ENCODE data around the gene ST7.
"Not testable (repeated sequence)": the region's sequence is repeated elsewhere in the genome, so short reads cannot be mapped to it uniquely, and the experiment has no call there.

The ST7 gene

GRCh38 chr7:117011419-117012260, 58.3 kb downstream of the ST7 start:
- DNase-seq = no peak

GRCh38 chr7:117012284-117012683, 59.0 kb downstream of the ST7 start:
- DNase-seq = no peak

DNA sequence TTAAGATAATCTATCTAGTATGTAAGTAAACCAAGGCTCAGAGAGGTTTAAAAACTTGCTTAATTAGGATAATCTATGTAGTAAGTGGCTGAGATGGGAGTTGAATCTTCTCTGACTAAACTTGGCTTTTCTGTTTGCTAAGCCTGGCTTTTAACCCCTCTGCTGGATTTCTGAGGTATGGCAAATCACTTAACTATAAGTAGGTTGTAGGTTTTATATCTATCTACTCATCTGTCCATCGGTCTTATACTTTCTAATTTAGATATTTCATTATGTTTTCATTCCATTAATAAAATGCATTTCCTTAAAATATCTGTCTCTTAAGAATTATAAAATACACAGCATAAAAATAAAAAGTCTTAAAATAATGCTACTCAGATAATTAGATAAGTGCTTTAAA, 59.4 kb downstream of the ST7 start:
- peak; percentile 11 for DNase-seq

- DNase-seq = no peak
These were observed 60.9 kb downstream of the ST7 start for GRCh38 chr7:117014099-117014656.

DNA sequence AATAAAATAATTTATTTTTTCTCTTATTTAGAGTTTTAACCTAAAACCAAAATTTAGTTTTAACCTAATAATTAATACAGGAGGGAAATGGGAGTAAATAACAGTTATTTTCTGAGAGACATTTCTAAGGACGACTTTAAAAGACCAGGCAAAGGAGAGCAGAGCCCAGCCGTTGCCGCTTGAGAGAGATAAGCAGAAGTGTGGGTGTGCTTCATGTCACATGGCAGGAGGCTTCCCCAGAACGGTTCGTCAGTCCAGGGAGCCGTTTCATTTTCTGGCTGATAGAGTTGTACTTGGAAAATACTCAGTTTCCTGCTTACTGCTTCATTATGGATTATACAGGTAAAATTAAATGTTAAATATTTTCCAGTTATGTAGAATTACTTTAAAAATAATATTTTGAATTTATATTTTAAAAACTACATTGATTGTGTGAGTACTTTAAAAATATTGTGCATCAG, 61.4 kb downstream of the ST7 start:
- peak; percentile 53 for DNase-seq

DNA sequence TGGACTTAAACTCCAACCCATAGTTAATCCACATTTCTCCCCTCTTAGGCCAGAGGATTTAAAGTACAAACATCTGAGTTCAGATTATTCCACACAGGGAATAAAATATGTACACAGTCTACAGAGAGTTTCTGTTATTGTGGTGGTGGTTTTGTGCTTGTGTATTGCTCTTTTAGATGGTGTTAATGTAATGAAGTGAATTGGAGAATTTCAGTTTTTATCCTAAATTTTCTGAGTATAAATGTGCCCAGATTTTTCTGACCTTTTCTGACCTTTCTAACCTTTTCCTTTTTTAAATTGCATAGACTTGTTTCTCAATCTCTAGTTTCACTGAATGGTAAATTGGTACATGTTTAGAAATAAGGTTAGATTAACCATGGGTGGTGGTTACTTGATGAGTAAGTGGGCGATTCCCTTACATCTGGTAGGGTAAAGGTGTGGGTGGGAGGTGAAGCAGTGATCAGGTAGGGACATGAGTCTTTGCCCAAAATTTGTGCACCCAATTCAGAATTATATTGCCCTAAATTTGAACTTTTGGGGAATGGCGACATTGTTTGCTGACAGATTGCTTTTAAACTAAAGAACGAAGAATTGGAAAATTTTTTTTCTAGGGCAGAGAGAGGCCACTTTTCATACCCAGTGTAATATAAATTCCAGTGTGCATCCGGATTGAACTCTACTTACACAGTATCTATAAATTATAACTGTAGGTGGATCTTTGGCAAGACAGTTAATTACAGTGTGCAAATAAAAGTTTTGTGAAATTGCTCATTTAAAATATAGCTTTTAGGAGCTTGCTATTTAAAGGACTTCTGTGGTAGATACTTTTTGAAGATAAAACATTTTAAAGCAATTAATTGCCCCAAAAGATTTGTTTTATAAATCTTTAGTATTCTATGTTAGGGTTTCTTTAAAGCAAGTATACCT, 62.2 kb downstream of the ST7 start:
- no peak for DNase-seq

- no peak for DNase-seq
These were observed 63.7 kb downstream of the ST7 start for GRCh38 chr7:117017017-117017451.

- DNase-seq = no peak
These were observed 64.5 kb downstream of the ST7 start for GRCh38 chr7:117017702-117018266.

- DNase-seq = no peak
These were observed 65.4 kb downstream of the ST7 start for GRCh38 chr7:117018713-117019112.

DNA sequence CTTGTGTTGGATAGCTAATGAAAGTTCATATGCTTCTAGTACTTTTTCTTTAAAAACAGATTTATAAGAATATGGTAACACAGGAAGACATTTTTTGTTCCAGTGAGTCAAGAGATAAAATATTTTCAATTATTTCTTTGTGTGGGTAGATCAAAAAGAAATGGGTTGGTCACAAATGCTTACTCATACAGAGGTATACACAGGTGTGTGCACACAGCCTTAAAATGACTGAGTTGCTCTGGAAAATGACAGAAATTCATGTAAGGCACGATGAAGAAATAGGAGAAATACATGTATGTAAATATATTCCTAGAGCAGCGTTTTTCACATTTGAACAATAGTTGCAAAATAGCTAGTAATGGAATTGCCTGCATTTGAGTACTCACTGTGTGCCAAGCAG, 66.0 kb downstream of the ST7 start:
- DNase-seq = no peak

DNA sequence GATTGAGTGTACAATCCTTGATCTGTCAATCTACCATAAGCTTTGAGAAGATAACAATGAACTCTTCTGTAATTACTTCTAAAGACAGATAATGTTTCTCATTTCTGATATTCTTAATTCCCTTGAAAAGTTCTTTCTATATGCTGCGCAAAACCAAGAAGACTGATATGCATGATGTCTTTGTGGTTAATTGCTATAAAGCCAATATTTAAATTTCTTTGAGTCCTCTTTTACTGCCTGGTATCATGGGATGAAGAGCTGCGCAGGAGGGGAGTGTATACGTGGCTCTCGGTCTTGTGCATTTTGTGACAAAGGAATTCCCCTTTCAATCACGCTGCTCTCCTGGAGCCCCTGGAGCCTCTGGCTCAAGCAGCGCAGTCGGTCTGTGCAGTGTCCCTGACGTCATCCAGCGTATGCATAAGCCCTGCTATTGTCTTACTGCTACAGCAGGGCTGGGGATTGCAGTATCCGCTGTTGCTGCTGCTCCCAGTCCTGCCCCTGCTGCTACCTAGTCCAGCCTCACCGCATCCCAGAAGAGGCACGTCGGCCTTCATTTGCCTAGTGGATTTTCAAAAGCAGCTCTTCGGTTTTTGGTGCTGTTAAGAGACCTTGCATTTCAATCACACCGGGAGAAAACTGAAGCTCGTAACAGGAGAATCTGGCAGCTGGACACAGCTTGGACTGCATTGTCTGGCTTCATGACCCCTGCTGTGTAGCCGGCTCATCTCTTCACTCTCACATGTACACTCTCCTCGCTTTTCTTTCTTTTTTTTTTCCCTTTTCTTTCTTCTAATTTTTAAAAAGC, 66.7 kb downstream of the ST7 start:
- DNase-seq = peak; percentile 80

- no peak for DNase-seq
These were observed 67.3 kb downstream of the ST7 start for GRCh38 chr7:117020591-117020973.

GRCh38 chr7:117021366-117021765, 68.1 kb downstream of the ST7 start:
- no peak for DNase-seq

DNA sequence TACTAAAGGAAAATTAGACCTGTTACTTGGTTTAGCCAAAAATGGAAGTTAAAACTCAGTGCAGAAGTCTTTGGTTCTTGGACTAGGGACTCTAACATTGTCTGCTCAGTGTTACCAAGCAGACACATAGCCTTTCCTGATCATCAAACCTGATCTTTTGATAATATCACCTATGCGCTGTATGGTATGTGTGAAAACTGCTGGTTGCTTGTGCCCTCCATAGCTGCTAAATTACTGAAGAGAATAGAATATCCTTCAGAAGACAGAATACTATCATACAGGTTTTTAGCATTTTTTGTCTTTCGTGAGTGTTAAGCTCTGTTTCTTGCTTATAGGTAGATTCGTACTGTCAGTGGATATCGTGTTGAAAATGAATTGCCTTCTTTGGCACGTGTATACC, 68.7 kb downstream of the ST7 start:
- no peak for DNase-seq

DNA sequence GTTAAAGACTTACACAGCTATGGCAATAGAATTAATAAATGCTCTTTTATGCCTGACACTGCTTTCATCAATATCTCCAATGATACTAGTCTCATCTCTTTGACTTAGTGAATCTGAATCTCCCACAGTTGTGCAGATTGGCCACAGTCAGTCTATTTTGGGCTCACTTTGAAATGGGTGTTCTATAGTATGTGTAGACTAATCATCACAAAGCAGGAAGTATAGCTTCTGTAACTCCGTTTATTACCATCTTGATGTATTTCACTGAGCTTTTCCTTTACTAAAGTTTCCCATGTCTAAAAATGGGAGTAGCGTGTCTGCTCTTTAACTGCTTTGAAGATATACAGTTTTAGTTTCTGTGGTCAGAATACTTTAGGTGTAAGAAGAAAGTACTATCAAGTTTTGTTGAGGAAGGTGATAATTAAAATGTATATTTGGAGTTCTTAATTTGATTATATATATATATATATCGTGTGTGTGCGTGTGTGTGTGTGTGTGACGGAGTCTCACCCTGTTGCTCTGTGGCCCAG, 70.1 kb downstream of the ST7 start:
- DNase-seq = no peak

DNA sequence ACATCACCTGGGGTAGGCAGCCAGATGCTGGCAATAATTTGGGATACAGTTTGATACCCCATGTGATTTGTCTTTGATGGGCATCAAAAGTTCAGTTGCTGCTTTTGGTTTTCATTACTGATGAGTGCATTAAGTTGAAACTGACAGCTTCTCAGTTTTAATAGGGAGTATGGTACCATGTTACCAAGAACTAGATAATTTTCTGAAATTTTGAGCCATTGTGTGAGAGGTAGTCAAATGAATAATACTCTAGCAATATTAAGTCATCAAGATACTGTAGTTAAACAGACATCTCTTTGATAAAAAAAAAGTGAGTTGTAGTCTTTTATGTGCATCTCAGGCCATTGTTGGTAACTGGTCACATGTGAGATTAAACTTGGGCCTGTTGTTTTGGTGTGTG, 71.5 kb downstream of the ST7 start:
- no peak for DNase-seq

GRCh38 chr7:117025891-117026290, 72.6 kb downstream of the ST7 start:
- DNase-seq = no peak

DNA sequence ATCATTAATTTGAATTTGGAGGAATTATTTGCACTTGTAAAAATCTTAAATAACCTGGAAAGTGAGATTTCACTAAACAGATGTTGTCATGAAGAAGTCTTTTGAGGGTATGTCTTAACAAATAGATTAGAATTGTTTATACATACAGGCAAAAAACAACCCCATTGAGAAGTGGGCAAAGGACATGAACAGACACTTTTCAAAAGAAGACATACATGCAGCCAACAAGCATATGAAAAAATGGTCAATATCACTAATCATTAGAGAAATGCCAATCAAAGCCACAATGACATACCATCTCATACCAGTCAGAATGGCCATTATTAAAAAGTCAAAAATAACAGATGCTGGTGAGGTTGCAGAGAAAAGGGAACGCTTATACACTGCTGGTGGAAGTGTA, 77.0 kb downstream of the ST7 start:
- not testable (repeated sequence) for DNase-seq

GRCh38 chr7:117030793-117031192, 77.5 kb downstream of the ST7 start:
- not testable (repeated sequence) for DNase-seq

DNA sequence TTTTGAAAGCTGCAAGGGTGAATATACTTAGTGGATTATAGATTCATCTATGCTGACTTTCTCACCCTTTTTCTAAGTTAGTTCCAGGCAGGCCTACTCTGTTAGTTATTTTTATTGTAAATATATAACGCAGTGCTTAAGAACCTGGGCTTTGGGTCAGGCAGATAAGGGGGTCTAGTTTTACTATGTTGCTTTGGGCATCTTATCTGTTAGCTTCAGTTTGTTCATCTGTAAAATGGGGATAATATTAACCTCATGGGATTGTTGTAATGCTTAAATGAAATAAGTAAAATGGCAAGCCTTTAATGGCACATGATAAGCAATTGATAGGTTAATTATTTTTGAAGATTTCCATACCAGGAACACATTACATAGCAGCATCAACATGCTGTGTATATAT, 79.5 kb downstream of the ST7 start:
- no peak for DNase-seq

DNA sequence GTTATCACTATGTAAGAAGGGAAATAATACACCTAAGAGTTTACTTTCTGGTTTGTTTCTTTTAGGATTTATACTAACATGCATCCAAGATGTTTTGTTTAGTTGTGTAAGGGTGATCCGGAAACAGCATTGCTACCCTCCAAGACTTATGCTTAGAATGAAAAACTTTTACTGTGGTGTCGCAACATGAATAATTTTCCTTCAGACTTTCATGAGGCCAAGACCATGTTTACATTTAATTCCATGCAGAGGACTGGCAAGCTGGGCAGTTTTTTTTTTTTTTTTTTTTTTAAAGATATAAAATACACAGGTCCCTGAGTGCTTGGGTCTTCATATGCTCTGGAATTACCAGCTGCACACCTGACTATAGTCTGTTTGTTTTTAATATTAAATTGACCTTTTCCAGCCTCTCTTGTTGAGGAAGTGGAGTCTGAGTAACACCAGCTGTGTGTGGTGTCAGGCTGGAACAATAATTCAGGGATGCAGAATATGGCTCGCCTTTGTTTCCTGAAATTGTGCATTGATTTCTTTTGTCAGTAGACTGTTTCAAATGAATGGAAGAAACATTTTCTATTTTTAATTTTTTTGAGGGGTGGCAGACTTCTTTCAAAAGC, 81.7 kb downstream of the ST7 start:
- peak; percentile 29 for DNase-seq

DNA sequence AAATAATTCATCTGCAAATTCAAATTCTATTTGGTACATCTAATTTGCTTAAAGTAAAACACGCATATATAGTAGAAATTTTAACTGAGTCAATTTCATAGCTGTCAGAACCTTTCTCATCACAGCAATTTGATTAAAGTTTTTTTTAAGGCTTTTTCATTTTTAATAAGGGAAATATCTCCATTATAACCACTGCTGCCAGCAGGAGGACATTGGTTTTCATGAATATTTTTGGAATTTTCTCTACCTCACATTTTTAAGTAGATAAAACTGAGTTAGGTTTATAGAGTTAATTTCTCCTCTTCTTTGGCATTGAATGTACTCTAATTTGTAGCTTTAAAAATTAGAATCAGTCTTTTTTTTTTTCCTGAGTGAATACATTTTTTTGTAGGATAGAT, 82.2 kb downstream of the ST7 start:
- DNase-seq = no peak
